Cardiac septum (tissue), 1 donor: ENCODE results near the gene A2M. TPM values are rescaled to one million over a fixed set of nuclear protein-coding genes. Genes with fewer than 3 reads are reported as not detected.
"Not testable (repeated sequence)": the region's sequence is repeated elsewhere in the genome, so short reads cannot be mapped to it uniquely, and the experiment has no call there.

Source experiments
- DNase-seq: peaks from one replicate; pipeline ENCODE4 v3.0.0-alpha.2; 2020; ENCODE audit warnings: low spot score
- intact Hi-C: fragments of 100-400 bp; cut with DNase I; formaldehyde crosslinking; loops from one replicate; pipeline ENCODE4 v1.14.0; 2022
- long read RNA-seq: library from polyadenylated mRNA; unstranded; transcript quantifications from one replicate; pipeline ENCODE4 v2.0.0, GENCODE V29; 2021
- total RNA-seq: library from RNA; stranded (reverse); fragmentation: NEBNext Ultra II Directional; extraction: Animal tissue kit (Norgen Biotek cat#: 25700); gene quantifications from one replicate; pipeline ENCODE4 v1.2.1, GENCODE V29; 2021
- donor health status: DM: no; HTN: no; CAD: no.

A2M gene
- total RNA-seq, result 588 TPM
- long read RNA-seq, full-length matches to known transcripts, result 412 of 784 reads
- long read RNA-seq, partial matches to known transcripts, result 304 of 784 reads
- long read RNA-seq, other reads (novel, unspliced or antisense), result 68 of 784 reads

DNA sequence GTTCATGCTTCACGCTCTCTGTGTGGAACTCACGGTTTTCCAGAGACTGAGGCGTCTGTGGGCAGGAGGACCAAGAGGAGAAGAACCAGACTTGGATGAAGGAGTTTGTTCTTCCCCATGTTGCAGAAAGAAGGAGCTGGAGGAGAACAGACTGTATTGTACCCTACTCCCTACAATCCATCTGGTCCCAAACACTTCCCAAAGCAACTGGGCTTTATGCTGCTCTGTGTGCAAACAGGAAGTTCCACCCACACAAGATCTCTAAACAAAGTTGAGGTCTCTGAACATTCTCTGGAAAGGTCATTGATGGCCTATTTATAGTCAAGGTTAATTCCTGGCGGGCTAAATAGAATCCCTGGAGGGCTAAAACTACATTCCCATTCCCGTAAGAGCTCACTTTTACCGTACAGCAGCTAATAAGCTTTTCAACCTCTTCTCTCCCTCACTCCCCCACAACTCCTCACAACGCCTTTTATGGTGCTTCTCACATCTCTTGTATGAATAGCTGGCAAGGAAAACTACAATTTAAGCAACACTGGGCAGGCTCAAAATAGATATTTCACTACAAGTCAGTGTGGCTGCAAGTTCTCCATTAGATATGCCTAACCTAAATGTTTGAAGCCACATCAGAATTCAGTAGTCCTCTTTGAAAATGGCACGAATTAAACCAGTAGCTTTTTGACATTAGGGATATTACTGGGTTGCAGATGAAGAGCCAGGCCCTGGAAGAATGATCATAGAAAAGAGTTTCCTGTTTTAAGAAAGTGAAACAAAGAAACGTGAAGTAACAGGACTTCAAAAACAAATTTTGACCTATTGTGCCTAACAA, at the start of gene A2M:
Gene A2M, minus strand, starts transcription at position 189 of the 829 bp plus-strand sequence. Its CDS starts 70 bp downstream, at position 119.
- DNase-seq, result no peak
- intact Hi-C loops, result loop anchor here (5.0 to 10.0 kb wide), 3 partner anchors 46 to 169 kb away; no protein-coding TSS in a partner anchor

GRCh38 chr12:9163392-9163791, 47.7 kb upstream of the A2M start:
- intact Hi-C loops, result loop anchor here (5.0 kb wide), 1 partner anchor 46 kb away; the partner anchor contains the start of gene A2M
- no peak for DNase-seq

GRCh38 chr12:9156119-9156518, 40.4 kb upstream of the A2M start:
- DNase-seq, result no peak
- intact Hi-C loops, result no loop called here

GRCh38 chr12:9149372-9149771, 33.7 kb upstream of the A2M start:
- intact Hi-C loops, result no loop called here

GRCh38 chr12:9148926-9149325, 33.2 kb upstream of the A2M start:
- intact Hi-C loops, result no loop called here
- DNase-seq, result no peak

More at GRCh38 chr12:9149372-9149771, 33.7 kb upstream of the A2M start:
- DNase-seq, result no peak

GRCh38 chr12:9147461-9147860, 31.7 kb upstream of the A2M start:
- intact Hi-C loops, result no loop called here
- DNase-seq, result no peak

DNA sequence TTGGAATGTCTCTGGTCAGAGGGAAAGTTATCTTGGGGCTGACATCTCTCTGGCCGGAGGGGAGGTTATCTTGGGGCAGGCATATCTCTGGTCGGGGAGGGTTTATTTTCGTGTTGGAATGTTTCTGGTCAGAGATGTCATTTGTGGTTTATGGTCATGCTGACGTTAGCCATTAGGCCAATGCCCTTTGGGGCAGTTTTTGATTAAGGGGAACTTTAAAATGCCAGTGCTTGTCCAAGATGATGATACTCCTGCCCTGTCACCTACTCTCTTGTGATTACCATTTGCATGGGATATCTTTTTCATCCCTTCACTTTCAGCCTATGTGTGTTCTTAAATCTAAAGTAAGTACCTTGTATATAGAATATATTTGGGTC, 29.0 kb upstream of the A2M start:
- intact Hi-C loops, result no loop called here
- DNase-seq, result no peak

GRCh38 chr12:9143929-9144729, 28.4 kb upstream of the A2M start:
- no peak for DNase-seq
- intact Hi-C loops, result no loop called here

- intact Hi-C loops, result no loop called here
- DNase-seq, result no peak
These were observed 27.4 kb upstream of the A2M start for GRCh38 chr12:9143137-9143536.

DNA sequence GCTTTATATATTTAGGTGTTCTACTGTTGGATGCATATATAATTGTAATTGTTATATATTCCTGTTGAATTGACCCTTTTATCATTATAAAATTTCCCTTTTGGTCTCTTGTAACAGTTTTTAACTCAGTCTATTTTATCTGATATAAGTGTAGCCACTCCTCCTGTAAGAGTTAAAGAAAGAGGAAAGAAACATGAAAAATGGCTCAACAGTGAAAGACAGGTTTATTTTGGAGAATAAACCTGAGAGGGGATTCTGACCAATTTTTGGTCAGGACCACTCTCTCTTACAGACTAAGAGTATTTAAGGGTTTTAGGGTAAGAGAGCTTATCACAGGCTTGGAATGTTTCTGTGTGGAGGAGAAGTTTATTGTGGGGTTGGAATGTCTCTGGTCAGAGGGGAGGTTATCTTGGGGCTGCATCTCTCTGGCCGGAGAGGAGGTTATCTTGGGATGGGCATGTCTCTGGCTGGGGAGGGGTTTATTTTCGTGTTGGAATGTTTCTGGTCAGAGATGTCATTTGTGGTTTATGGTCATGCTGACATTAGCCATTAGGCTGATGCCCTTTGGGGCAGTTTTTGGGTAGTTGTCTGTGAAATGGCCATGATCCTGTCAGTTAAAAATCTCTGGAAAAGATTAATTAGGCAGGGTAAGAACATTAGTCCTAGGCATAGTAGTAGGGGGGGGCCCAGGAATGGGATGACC, 24.0 kb upstream of the A2M start:
- intact Hi-C loops, DNase-seq: not testable (repeated sequence)

DNA sequence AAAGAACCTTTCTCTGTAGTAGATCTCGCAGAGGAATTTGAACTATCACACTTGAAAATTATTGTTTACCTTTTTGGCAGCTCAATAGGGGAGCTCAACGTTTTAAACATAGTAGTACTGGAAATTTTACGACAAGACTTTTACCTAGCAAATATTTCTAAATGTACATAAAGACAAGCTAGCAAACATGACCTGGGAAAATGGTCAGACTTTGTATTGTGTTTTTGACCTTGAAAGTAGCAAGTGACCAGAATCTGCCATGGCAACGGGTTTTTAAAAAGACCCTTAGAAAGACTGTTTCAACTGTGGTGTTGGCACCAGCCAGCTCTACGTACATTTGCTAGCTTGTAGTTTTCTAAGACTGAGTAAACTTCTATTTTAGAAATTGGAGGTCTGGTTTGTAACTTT, 20.2 kb upstream of the A2M start:
- no peak for DNase-seq
- intact Hi-C loops, result no loop called here

DNA sequence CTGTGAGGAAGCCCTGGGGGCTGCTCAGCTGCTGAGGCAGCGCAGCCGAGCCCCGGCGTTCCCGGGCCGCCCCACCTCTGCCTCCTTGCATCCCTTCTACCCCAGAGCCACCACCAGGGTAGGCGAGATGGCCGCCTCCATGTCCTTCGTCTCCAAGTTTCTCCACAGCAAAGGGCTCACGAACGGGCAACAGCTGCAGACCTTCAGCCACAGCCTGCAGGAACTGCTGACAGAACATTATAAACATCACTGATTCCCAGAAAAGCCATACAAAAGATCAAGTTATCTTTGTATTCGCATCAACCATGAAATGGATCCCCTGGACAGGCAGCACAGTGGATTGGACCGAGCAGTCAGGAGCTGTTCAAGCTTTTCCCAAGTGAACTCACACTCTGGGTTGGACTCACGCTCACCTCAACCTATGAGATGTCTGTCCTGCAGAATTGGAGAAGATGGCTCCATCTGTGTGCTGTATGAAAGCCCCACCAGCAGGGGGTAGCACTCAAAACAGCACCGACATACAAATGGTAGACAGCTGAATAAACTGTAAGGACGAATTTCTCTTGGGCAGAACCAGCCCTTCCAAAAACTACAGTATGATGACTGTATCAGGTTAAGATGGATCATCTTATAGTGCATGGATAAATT, 19.4 kb upstream of the A2M start:
- intact Hi-C loops, result no loop called here
- DNase-seq, result no peak

DNA sequence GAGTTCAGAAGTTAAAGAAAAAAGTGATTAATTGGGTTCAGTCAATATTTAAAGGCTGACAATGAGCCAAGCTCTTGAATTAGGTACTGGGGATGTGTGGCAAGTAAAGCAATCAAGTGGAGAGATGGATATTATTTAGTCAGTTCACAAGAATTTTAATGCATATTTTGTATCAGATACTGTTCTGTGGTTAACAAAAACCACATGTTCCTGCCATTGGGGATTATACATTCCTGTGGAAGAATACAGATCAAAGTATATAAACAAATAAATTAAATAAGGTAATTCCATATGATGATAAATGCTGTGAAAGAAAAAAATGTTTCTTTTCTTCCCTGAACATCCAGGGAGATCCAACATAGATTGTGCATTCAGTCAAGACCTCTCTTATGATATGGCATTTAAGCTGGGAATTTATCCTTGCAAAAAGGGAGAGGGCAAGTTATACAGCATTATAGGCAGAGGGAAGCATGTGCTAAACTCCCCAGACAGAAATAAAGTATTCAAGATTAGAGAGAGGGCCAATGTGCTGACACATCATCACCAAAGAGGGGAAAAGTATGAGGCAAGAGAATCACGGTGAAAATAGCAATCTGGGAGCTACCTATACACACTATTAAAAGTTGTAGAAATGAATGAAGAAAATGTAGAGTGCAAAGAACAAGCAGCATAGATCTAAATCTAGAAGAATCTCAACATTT, 17.6 kb upstream of the A2M start:
- no peak for DNase-seq
- intact Hi-C loops, result no loop called here

- DNase-seq, result no peak
- intact Hi-C loops, result no loop called here
These were observed 16.4 kb upstream of the A2M start for GRCh38 chr12:9132008-9132535.

DNA sequence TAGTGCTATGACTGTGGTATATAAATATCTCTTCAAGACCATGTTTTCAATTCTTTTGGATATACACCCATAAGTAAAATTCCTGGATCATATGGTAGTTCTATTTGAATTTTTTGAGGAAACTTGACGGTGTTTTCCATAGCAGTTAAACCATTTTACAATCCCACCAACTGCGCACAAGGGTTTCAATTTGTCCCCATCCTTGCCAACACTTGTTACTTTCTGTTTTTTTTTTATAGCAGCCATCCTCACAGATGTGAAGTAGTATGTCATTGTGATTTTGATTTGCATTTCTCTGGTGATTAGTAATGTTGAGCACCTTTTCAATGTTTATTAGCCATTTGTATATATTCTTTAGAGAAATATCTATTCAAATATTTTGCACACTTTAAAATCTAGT, 14.5 kb upstream of the A2M start:
- DNase-seq, result no peak
- intact Hi-C loops, result no loop called here

DNA sequence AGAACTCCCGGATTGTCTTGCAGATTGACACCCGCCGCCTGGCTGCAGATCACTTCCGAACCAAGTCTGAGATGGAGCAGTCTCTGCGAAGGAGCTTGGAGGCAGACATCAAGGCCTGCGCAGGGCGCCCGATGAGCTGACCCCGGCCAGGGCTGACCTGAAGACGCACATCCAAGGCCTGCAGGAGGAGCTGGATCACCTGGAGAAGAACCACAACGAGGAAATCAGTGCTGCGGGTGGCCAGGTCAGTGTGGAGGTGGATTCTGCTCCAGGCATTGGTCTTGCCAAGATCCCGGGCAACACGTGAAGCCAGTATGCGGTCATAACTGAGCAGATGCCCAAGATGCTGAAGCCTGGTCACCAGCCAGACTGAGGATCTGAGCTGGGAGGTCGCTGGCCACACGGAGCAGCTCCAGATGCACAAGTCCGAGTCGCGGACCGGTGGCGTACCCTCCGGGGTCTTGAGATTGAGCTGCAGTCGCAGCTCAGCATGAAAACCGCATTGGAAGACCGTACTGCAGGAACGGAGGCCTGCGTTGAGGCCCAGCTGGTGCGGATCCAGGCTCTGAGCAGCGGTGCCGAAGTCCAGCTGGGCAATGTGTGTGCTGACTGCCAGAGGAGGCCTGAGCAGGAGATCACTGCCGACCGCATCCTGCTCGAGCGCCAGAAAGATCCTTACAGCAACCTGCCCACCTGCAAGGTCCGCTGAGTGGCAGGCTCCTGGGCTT, 12.4 kb upstream of the A2M start:
- DNase-seq, result no peak

DNA sequence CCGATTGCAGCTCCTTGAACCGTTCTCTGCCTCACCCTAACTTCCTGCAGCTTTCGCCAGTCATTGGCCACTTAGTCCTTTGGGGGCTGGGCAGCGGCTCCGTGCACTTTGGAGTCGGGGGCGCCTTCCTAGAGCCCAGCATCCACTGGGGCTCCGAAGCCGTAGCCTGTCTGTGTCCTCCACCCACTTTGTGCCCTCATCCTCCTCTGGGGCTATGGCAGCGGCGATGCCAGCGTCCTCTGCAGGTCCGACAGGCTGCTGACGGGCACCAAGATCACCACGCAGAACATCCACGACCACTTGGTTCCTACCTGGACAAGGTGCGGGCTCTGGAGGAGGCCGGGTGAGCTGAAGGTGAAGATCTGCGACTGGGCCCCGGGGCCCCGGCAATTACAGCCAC, 11.8 kb upstream of the A2M start:
- intact Hi-C loops, result no loop called here
- DNase-seq, result no peak

More for the DNA sequence above, 12.4 kb upstream of the A2M start:
- intact Hi-C loops, result no loop called here
